OCI-LY1 (cell line): ENCODE data around the gene ZNF469.

ENCODE experiments used
- H2AFZ ChIP-seq: fragments of 200-600 bp; sonication (generic), shearing (Covaris generic); 2 replicates; pipeline ENCODE4 v1.6.0; 2014; ENCODE audit warnings: antibody characterized with exemption, mild to moderate bottlenecking, low read length
- H3F3A ChIP-seq: fragments of 200-600 bp; sonication (generic), shearing (Covaris generic); 2 replicates; pipeline ENCODE4 v1.6.0; 2014; ENCODE audit warnings: mild to moderate bottlenecking, antibody characterized with exemption, low read length, moderate library complexity; ENCODE audit not compliant: insufficient read depth
- H3K27ac ChIP-seq: fragments of 200-600 bp; sonication (generic); 2 replicates; pipeline ENCODE4 v1.5.1; 2014; ENCODE audit warnings: low read length, mixed run types, mild to moderate bottlenecking, low read depth; ENCODE audit not compliant: poor library complexity, severe bottlenecking
- H3K27me3 ChIP-seq: fragments of 200-600 bp; sonication (generic); 2 replicates; pipeline ENCODE4 v1.6.0; 2014; ENCODE audit warnings: antibody characterized with exemption, mild to moderate bottlenecking, low read length, moderate library complexity; ENCODE audit not compliant: insufficient read depth
- H3K36me3 ChIP-seq: fragments of 200-600 bp; sonication (generic); 2 replicates; pipeline ENCODE4 v1.6.1; 2014; ENCODE audit warnings: mild to moderate bottlenecking, antibody characterized with exemption, low read length, moderate library complexity, mixed read lengths; ENCODE audit not compliant: insufficient read depth
- H3K4me1 ChIP-seq: fragments of 200-600 bp; sonication (generic); 2 replicates; pipeline ENCODE4 v1.5.1; 2014; ENCODE audit warnings: mild to moderate bottlenecking, low read length, moderate library complexity; ENCODE audit not compliant: insufficient read depth, severe bottlenecking
- H3K4me2 ChIP-seq: fragments of 200-600 bp; sonication (generic), shearing (Covaris generic); 2 replicates; pipeline ENCODE4 v1.6.1; 2014; ENCODE audit warnings: low read length
- H3K4me3 ChIP-seq: fragments of 200-600 bp; sonication (generic); 2 replicates; pipeline ENCODE4 v1.5.1; 2014; ENCODE audit warnings: low read length, low read depth, mild to moderate bottlenecking, mixed read lengths; ENCODE audit not compliant: poor library complexity, severe bottlenecking
- H3K79me2 ChIP-seq: fragments of 200-600 bp; shearing (Covaris generic); 2 replicates; pipeline ENCODE4 v1.6.1; 2016; ENCODE audit warnings: mixed run types, low read length, mixed read lengths; ENCODE audit not compliant: insufficient read depth
- H3K9ac ChIP-seq: fragments of 200-600 bp; sonication (generic), shearing (Covaris generic); 2 replicates; pipeline ENCODE4 v1.6.1; 2014; ENCODE audit warnings: mild to moderate bottlenecking, low read length, mixed read lengths
- H3K9me2 ChIP-seq: fragments of 200-600 bp; sonication (generic), shearing (Covaris generic); 2 replicates; pipeline ENCODE4 v1.6.1; 2014; ENCODE audit warnings: low read depth, mild to moderate bottlenecking, low read length, mixed read lengths
- H3K9me3 ChIP-seq: fragments of 200-600 bp; shearing (Covaris generic); 2 replicates; pipeline ENCODE4 v1.6.1; 2014; ENCODE audit warnings: low read length, mixed read lengths
- H4K20me1 ChIP-seq: fragments of 200-600 bp; sonication (generic), shearing (Covaris generic); 2 replicates; pipeline ENCODE4 v1.6.0; 2016; ENCODE audit warnings: mild to moderate bottlenecking, low read length; ENCODE audit not compliant: insufficient read depth
- EZH2 ChIP-seq: fragments of 200-600 bp; sonication (generic), shearing (Covaris generic); IDR thresholded peaks from 2 replicates; pipeline ENCODE4 v1.8.0; 2017; ENCODE audit warnings: borderline replicate concordance, mixed run types, mild to moderate bottlenecking, antibody characterized with exemption, low read length, moderate library complexity, mixed read lengths
- TF ChIP-seq, protein P1 (sequence below): fragments of 200-600 bp; sonication (generic), shearing (Covaris generic); IDR thresholded peaks from 2 replicates; pipeline ENCODE4 v1.5.1; 2017; ENCODE audit warnings: mild to moderate bottlenecking, antibody characterized with exemption, low read length, moderate library complexity, mixed read lengths

The ZNF469 gene

DNA sequence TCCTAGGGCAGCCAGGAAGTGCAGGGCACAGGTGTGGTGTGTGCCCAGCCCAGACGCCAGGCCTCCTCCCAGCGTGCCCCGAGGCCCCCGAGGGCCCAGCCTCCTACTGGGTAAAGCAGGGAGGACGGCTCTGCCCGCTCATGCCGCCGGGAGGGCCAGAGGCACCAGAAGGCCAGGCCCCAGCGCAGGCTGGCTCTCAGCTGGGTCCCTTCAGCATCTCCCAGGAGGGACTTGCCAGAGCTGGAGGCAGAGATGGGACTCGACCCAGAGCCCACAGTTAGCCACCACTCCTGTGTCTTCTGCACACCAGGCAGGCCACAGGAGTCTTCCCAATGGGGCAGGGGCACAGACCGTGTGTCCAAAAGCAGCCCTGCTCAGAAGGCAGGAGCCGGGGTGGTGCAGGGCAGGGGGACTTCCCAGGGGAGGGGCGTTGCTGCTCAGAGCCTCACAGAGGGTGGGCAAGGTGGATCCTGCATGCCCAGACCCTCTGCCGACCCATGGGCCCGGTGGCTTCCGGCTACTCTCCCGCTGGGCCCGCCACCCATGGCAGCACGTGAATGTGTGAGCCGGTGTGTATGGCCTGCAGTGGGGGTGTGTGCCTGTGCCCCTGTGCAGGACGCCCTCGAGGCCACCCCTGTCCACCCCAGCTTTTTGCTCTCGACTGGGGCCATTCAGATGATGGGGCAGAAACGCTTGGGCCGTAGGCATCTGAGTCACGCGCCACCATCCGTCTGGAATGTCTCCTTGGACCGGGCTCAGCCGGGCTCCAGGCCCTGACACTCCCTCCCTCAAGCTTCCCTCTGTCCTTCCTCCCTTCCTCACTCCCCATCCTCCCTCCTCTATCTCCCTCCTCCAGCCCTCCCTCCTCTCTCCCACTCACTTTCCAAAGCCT is 5.7 kb upstream of the ZNF469 start:
- Histone ChIP-seq H3K4me1 (no peaks in the 10 kb centered on the region), H3K36me3 (no peaks in the 10 kb centered on the region), H3F3A (no peaks in the 10 kb centered on the region), H3K4me3 (no peak overlapping the region), H3K9ac (no peak overlapping the region), H2AFZ (no peak overlapping the region), H3K4me2 (no peak overlapping the region), H3K27ac (no peak overlapping the region), H3K9me2 (no peaks in the 10 kb centered on the region), H4K20me1 (no peaks in the 10 kb centered on the region), H3K9me3 (no peaks in the 10 kb centered on the region), H3K79me2 (no peaks in the 10 kb centered on the region), H3K27me3 (no peaks in the 10 kb centered on the region)
- TF ChIP-seq EZH2 = no peak
- TF ChIP-seq, protein P1, sequence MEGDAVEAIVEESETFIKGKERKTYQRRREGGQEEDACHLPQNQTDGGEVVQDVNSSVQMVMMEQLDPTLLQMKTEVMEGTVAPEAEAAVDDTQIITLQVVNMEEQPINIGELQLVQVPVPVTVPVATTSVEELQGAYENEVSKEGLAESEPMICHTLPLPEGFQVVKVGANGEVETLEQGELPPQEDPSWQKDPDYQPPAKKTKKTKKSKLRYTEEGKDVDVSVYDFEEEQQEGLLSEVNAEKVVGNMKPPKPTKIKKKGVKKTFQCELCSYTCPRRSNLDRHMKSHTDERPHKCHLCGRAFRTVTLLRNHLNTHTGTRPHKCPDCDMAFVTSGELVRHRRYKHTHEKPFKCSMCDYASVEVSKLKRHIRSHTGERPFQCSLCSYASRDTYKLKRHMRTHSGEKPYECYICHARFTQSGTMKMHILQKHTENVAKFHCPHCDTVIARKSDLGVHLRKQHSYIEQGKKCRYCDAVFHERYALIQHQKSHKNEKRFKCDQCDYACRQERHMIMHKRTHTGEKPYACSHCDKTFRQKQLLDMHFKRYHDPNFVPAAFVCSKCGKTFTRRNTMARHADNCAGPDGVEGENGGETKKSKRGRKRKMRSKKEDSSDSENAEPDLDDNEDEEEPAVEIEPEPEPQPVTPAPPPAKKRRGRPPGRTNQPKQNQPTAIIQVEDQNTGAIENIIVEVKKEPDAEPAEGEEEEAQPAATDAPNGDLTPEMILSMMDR = no peak

DNA sequence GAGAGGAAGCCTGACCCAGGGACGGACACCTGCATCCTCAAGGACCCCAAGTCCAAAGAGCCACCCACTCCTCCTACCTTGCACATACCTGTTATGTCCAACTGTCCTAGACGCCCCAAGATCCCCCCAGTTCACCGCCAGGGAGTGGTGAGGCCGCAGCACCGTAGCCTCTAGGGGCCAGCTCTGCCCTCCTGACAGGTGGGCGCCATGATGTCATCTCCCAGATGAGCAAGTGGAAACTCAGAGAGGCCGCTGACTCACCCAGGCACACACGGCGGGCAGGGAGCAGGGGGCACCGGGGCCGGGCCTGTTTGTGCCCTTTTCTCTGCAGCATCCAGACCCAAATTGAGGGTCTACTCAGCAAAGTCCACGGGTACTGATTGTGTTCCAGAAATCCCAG is 4.8 kb upstream of the ZNF469 start:
- H3K9me2 ChIP-seq = no peaks in the 10 kb centered on the region
- no peaks in the 10 kb centered on the region for H3F3A ChIP-seq
- H4K20me1 ChIP-seq = no peaks in the 10 kb centered on the region

GRCh38 chr16:88378401-88378800 is 4.4 kb upstream of the ZNF469 start:
- no peaks in the 10 kb centered on the region for H3F3A ChIP-seq
- no peak overlapping the region for H3K4me3 ChIP-seq
- TF ChIP-seq EZH2 = no peak
- TF ChIP-seq, protein P1 = no peak
- H3K27ac ChIP-seq = no peak overlapping the region
- no peaks in the 10 kb centered on the region for H3K9me3 ChIP-seq
- H4K20me1 ChIP-seq = no peaks in the 10 kb centered on the region
- no peaks in the 10 kb centered on the region for H3K79me2 ChIP-seq
- no peak overlapping the region for H3K4me2 ChIP-seq
- H3K9me2 ChIP-seq = no peaks in the 10 kb centered on the region
- H3K36me3 ChIP-seq = no peaks in the 10 kb centered on the region
- no peaks in the 10 kb centered on the region for H3K27me3 ChIP-seq
- no peak overlapping the region for H3K9ac ChIP-seq
- no peak overlapping the region for H2AFZ ChIP-seq
- no peaks in the 10 kb centered on the region for H3K4me1 ChIP-seq

More for the DNA sequence above, 4.8 kb upstream of the ZNF469 start:
- Histone ChIP-seq H3K36me3 (no peaks in the 10 kb centered on the region), H3K9ac (no peak overlapping the region), H3K27me3 (no peaks in the 10 kb centered on the region), H3K4me3 (no peak overlapping the region), H3K9me3 (no peaks in the 10 kb centered on the region), H3K4me1 (no peaks in the 10 kb centered on the region), H3K79me2 (no peaks in the 10 kb centered on the region), H3K27ac (no peak overlapping the region), H3K4me2 (no peak overlapping the region), H2AFZ (no peak overlapping the region)
- TF ChIP-seq, protein P1 = no peak
- TF ChIP-seq EZH2 = no peak
